Measurements from ENCODE around the gene ZNF768. TPM values are rescaled to one million over a fixed set of nuclear protein-coding genes. Genes with fewer than 3 reads are reported as not detected.

The ZNF768 gene
- total and polyA plus RNA-seq, 2 experiments from 2014 or later: 8.3 to 43.0 TPM

GRCh38 chr16:30493941-30494488 lies 32.4 kb downstream of the ZNF768 start:
- ATAC-seq: peak; percentile 52
- Mint-ChIP-seq H3K9me3 (no peaks in the 10 kb centered on the region; the same call in 2 of the 3 replicates), H3K27me3 (ENCODE audit: insufficient read depth, low read depth, poor library complexity) (peaks cover 3% of the 10 kb centered on the region), H3K4me1 (peaks cover 6% of the 10 kb centered on the region), H3K27ac (no peak overlapping the region), H3K4me3 (no peak overlapping the region), H3K36me3 (ENCODE audit: low read depth) (no peaks in the 10 kb centered on the region)
- Histone ChIP-seq H4K20me1 (replicated peaks; ENCODE audit: insufficient read depth) (no peaks in the 10 kb centered on the region), H3K4me3 (no peak overlapping the region), H3K36me3 (ENCODE audit: insufficient read depth) (no peaks in the 10 kb centered on the region), H2AFZ (peak overlapping the region; percentile 92), H3F3A (replicated peaks; ENCODE audit: low read depth) (no peaks in the 10 kb centered on the region), H3K4me1 (ENCODE audit: insufficient read depth) (no peaks in the 10 kb centered on the region), H3K4me2 (no peak overlapping the region), H3K79me2 (replicated peaks; ENCODE audit: insufficient read depth) (no peaks in the 10 kb centered on the region), H3K27me3 (ENCODE audit: insufficient read depth) (no peaks in the 10 kb centered on the region), H3K27ac (ENCODE audit: low read depth) (no peak overlapping the region), H3K9me2 (ENCODE audit: insufficient read depth) (no peaks in the 10 kb centered on the region)
- TF ChIP-seq EZH2 (IDR thresholded peaks at IDR 0.05; ENCODE audit: low read depth, unreplicated experiment): no peak
- TF ChIP-seq, protein P1, sequence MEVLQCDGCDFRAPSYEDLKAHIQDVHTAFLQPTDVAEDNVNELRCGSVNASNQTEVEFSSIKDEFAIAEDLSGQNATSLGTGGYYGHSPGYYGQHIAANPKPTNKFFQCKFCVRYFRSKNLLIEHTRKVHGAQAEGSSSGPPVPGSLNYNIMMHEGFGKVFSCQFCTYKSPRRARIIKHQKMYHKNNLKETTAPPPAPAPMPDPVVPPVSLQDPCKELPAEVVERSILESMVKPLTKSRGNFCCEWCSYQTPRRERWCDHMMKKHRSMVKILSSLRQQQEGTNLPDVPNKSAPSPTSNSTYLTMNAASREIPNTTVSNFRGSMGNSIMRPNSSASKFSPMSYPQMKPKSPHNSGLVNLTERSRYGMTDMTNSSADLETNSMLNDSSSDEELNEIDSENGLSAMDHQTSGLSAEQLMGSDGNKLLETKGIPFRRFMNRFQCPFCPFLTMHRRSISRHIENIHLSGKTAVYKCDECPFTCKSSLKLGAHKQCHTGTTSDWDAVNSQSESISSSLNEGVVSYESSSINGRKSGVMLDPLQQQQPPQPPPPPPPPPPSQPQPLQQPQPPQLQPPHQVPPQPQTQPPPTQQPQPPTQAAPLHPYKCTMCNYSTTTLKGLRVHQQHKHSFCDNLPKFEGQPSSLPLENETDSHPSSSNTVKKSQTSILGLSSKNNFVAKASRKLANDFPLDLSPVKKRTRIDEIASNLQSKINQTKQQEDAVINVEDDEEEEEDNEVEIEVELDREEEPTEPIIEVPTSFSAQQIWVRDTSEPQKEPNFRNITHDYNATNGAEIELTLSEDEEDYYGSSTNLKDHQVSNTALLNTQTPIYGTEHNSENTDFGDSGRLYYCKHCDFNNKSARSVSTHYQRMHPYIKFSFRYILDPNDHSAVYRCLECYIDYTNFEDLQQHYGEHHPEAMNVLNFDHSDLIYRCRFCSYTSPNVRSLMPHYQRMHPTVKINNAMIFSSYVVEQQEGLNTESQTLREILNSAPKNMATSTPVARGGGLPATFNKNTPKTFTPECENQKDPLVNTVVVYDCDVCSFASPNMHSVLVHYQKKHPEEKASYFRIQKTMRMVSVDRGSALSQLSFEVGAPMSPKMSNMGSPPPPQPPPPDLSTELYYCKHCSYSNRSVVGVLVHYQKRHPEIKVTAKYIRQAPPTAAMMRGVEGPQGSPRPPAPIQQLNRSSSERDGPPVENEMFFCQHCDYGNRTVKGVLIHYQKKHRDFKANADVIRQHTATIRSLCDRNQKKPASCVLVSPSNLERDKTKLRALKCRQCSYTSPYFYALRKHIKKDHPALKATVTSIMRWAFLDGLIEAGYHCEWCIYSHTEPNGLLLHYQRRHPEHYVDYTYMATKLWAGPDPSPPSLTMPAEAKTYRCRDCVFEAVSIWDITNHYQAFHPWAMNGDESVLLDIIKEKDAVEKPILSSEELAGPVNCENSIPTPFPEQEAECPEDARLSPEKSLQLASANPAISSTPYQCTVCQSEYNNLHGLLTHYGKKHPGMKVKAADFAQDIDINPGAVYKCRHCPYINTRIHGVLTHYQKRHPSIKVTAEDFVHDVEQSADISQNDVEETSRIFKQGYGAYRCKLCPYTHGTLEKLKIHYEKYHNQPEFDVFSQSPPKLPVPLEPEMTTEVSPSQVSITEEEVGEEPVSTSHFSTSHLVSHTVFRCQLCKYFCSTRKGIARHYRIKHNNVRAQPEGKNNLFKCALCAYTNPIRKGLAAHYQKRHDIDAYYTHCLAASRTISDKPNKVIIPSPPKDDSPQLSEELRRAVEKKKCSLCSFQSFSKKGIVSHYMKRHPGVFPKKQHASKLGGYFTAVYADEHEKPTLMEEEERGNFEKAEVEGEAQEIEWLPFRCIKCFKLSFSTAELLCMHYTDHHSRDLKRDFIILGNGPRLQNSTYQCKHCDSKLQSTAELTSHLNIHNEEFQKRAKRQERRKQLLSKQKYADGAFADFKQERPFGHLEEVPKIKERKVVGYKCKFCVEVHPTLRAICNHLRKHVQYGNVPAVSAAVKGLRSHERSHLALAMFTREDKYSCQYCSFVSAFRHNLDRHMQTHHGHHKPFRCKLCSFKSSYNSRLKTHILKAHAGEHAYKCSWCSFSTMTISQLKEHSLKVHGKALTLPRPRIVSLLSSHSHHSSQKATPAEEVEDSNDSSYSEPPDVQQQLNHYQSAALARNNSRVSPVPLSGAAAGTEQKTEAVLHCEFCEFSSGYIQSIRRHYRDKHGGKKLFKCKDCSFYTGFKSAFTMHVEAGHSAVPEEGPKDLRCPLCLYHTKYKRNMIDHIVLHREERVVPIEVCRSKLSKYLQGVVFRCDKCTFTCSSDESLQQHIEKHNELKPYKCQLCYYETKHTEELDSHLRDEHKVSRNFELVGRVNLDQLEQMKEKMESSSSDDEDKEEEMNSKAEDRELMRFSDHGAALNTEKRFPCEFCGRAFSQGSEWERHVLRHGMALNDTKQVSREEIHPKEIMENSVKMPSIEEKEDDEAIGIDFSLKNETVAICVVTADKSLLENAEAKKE (CRISPR knock-in tag; IDR thresholded peaks at IDR 0.05): no peak
- DNase-seq (ENCODE audit: low spot score): no peak

DNA sequence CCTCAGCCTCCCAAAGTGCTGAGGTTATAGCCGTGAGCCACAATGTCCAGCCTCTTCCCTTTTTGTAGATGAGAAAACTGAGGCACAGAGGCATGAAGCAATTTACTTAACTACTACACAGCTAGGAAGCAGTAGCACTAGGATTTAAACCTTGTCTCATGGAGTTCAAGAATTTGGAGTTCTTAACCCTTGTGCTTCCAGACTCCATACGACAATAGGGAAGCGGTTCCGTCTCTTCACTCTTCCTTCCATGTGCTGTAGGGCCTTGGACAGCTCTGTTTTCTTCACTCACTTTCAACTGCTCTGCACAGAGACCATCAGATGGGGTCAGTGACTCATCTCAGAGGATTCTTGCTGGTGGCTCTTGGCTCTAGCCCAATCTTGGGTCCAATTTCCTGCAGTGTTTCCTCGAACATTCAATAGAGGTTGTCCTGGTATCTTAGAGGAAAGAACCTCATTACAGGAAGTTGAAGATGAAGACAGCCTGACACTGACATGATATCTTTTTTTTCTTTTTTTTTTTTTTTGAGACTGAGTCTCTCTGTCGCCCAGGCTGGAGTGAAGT lies 34.5 kb downstream of the ZNF768 start:
- Histone ChIP-seq H3F3A (replicated peaks; ENCODE audit: low read depth) (no peaks in the 10 kb centered on the region), H3K27ac (ENCODE audit: low read depth) (no peak overlapping the region), H3K4me2 (no peak overlapping the region), H3K27me3 (ENCODE audit: insufficient read depth) (no peaks in the 10 kb centered on the region), H3K79me2 (replicated peaks; ENCODE audit: insufficient read depth) (no peaks in the 10 kb centered on the region), H4K20me1 (replicated peaks; ENCODE audit: insufficient read depth) (no peaks in the 10 kb centered on the region), H3K36me3 (ENCODE audit: insufficient read depth) (no peaks in the 10 kb centered on the region), H3K4me1 (ENCODE audit: insufficient read depth) (no peaks in the 10 kb centered on the region), H3K9me2 (ENCODE audit: insufficient read depth) (no peaks in the 10 kb centered on the region), H2AFZ (0 out of 2 replicates have a peak overlapping the region, but pooled peaks have one; percentile 56), H3K4me3 (no peak overlapping the region)
- no peaks in the 10 kb centered on the region for H3K27me3 Mint-ChIP-seq (ENCODE audit: insufficient read depth, low read depth, poor library complexity)
- H3K36me3 Mint-ChIP-seq (ENCODE audit: low read depth): no peaks in the 10 kb centered on the region
- peaks cover 9% of the 10 kb centered on the region for H3K4me1 Mint-ChIP-seq
- no peak for DNase-seq (ENCODE audit: low spot score)
- H3K9me3 Mint-ChIP-seq: no peaks in the 10 kb centered on the region
- no peak for ATAC-seq
- no peak overlapping the region for H3K4me3 Mint-ChIP-seq
- H3K27ac Mint-ChIP-seq: no peak overlapping the region
- TF ChIP-seq, protein P2, sequence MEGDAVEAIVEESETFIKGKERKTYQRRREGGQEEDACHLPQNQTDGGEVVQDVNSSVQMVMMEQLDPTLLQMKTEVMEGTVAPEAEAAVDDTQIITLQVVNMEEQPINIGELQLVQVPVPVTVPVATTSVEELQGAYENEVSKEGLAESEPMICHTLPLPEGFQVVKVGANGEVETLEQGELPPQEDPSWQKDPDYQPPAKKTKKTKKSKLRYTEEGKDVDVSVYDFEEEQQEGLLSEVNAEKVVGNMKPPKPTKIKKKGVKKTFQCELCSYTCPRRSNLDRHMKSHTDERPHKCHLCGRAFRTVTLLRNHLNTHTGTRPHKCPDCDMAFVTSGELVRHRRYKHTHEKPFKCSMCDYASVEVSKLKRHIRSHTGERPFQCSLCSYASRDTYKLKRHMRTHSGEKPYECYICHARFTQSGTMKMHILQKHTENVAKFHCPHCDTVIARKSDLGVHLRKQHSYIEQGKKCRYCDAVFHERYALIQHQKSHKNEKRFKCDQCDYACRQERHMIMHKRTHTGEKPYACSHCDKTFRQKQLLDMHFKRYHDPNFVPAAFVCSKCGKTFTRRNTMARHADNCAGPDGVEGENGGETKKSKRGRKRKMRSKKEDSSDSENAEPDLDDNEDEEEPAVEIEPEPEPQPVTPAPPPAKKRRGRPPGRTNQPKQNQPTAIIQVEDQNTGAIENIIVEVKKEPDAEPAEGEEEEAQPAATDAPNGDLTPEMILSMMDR (conservative IDR thresholded peaks at IDR 0.05; ENCODE audit: low read depth in 2 of 2): no peak
- no peak for TF ChIP-seq ZNF114 (CRISPR knock-in tag; IDR thresholded peaks at IDR 0.05)
- no peak for TF ChIP-seq POLR2AphosphoS5 (IDR thresholded peaks at IDR 0.05; ENCODE audit: low read depth)
- TF ChIP-seq ETS1 (IDR thresholded peaks at IDR 0.05): no peak
- TF ChIP-seq EZH2 (IDR thresholded peaks at IDR 0.05; ENCODE audit: low read depth, unreplicated experiment): no peak

Data from GM23338 (cell line).